H1 (cell line): ENCODE data around the gene AFAP1L1. TPM values are rescaled to one million over a fixed set of nuclear protein-coding genes. Genes with fewer than 3 reads are reported as not detected.
"Not testable (repeated sequence)": the region's sequence is repeated elsewhere in the genome, so short reads cannot be mapped to it uniquely, and the experiment has no call there.

Experiments used
- CTCF ChIA-PET: fragments of 300-600 bp; sonication (Branson Sonifier 250); formaldehyde crosslinking; loops from one replicate; lab custom pipeline; 2021; ENCODE audit not compliant: partially characterized antibody; lab: Charles Lee
- POLR2A ChIA-PET: fragments of 300-600 bp; sonication (Branson Sonifier 250); formaldehyde crosslinking; loops from one replicate; lab custom pipeline; 2021; ENCODE audit warnings: inconsistent platforms; ENCODE audit not compliant: partially characterized antibody; lab: Charles Lee
- DNase-seq, 2 experiments: peaks; one replicate each; pipeline versions ENCODE4 v3.0.0 to v3.0.0-alpha.2; 2010 to 2022; ENCODE audit warnings: low spot score in 2 of 2, low read depth in 1 of 2, mixed read lengths in 1 of 2
- FAIRE-seq: peaks from 2 replicates; lab custom pipeline; 2011; peaks lifted over from hg19 to GRCh38; lab: Jason Lieb, UNC
- H2AFZ ChIP-seq: 2 replicates; pipeline ENCODE4 v1.8.1; 2012; ENCODE audit warnings: low read length, inconsistent platforms
- H2AK5ac ChIP-seq: 2 replicates; pipeline ENCODE4 v1.6.1; 2013; ENCODE audit warnings: low read depth, low read length
- H2BK120ac ChIP-seq: replicated peaks from 2 replicates; pipeline ENCODE3; 2013; ENCODE audit warnings: low read depth, low read length, inconsistent platforms
- H2BK12ac ChIP-seq: 2 replicates; pipeline ENCODE4 v1.6.1; 2013; ENCODE audit warnings: low read depth, low read length
- H2BK15ac ChIP-seq: 2 replicates; pipeline ENCODE4 v1.6.1; 2013; ENCODE audit warnings: low read length
- H2BK20ac ChIP-seq: 2 replicates; pipeline ENCODE4 v1.6.1; 2013; ENCODE audit warnings: low read length
- H2BK5ac ChIP-seq: 2 replicates; pipeline ENCODE4 v1.6.1; 2013; ENCODE audit warnings: low read depth, low read length
- H3K14ac ChIP-seq: 2 replicates; pipeline ENCODE4 v1.6.1; 2013; ENCODE audit warnings: inconsistent platforms; ENCODE audit not compliant: insufficient read length
- H3K18ac ChIP-seq: 2 replicates; pipeline ENCODE4 v1.6.1; 2013; ENCODE audit warnings: low read length; ENCODE audit errors: extremely low read depth
- H3K23ac ChIP-seq: 2 replicates; pipeline ENCODE4 v1.6.1; 2013; ENCODE audit warnings: inconsistent platforms; ENCODE audit not compliant: insufficient read length
- H3K23me2 ChIP-seq: 2 replicates; pipeline ENCODE4 v1.6.1; 2013; ENCODE audit warnings: low read depth, low read length
- H3K27ac ChIP-seq: 2 replicates; pipeline ENCODE4 v1.6.1; 2011; ENCODE audit warnings: low read depth, low read length, inconsistent platforms
- H3K27me3 ChIP-seq, 4 experiments: replicated peaks in 1 of 4; 1 replicate in 1 of 4; 2 replicates in 3 of 4; pipeline versions ENCODE4 v1.6.1 to v1.8.1; 2011 to 2013; ENCODE audit warnings: low read length in 3 of 4, mild to moderate bottlenecking in 3 of 4, inconsistent platforms in 2 of 4, mixed read lengths in 2 of 4, moderate library complexity in 1 of 4; ENCODE audit not compliant: control insufficient read depth in 3 of 4, insufficient read depth in 3 of 4; ENCODE audit errors: extremely low read depth in 1 of 4
- H3K36me3 ChIP-seq, 4 experiments: 2 replicates each; pipeline versions ENCODE4 v1.6.1 to v1.8.1; 2011 to 2013; ENCODE audit warnings: mild to moderate bottlenecking in 4 of 4, low read length in 3 of 4, moderate library complexity in 2 of 4, control low read depth in 1 of 4, inconsistent platforms in 1 of 4; ENCODE audit not compliant: insufficient read depth in 4 of 4, control insufficient read depth in 2 of 4
- H3K4ac ChIP-seq: replicated peaks from 2 replicates; pipeline ENCODE3; 2013; ENCODE audit warnings: low read length, low read depth, mixed read lengths, inconsistent platforms; ENCODE audit not compliant: insufficient read length
- H3K4me1 ChIP-seq, 4 experiments: replicated peaks in 1 of 4; 1 replicate in 1 of 4; 2 replicates in 3 of 4; pipeline versions ENCODE4 v1.6.1 to v1.8.1; 2011 to 2013; ENCODE audit warnings: low read length in 3 of 4, inconsistent platforms in 2 of 4, mixed read lengths in 1 of 4; ENCODE audit not compliant: insufficient read depth in 4 of 4, control insufficient read depth in 3 of 4
- H3K4me2 ChIP-seq, 2 experiments: 2 replicates each; pipeline versions ENCODE4 v1.6.1 to v1.8.1; 2011 to 2013; ENCODE audit warnings: low read depth in 2 of 2, low read length in 2 of 2, control low read depth in 1 of 2, inconsistent platforms in 1 of 2, mild to moderate bottlenecking in 1 of 2; ENCODE audit not compliant: insufficient read depth in 1 of 2
- H3K4me3 ChIP-seq, 4 experiments: fragments of 200-600, 300-600 bp in 1 of 4; sonication (generic), shearing (Covaris generic), sonication (Bioruptor Twin) in 1 of 4; 2 replicates each; pipeline versions ENCODE4 v1.5.1 to v1.8.1; 2011 to 2016; ENCODE audit warnings: low read length in 4 of 4, low read depth in 3 of 4, control low read depth in 2 of 4, inconsistent platforms in 2 of 4, mild to moderate bottlenecking in 2 of 4, mixed read lengths in 1 of 4, moderate library complexity in 1 of 4; ENCODE audit not compliant: insufficient read depth in 2 of 4; ENCODE audit errors: extremely low read depth in 1 of 4
- H3K56ac ChIP-seq: replicated peaks from 2 replicates; pipeline ENCODE3; 2013; ENCODE audit warnings: low read depth, mild to moderate bottlenecking, mixed read lengths, low read length, inconsistent platforms; ENCODE audit not compliant: insufficient read length
- H3K79me1 ChIP-seq: 2 replicates; pipeline ENCODE4 v1.6.1; 2013; ENCODE audit warnings: low read depth, low read length, control low read depth
- H3K79me2 ChIP-seq, 2 experiments: 2 replicates each; pipeline versions ENCODE4 v1.6.1 to v1.8.1; 2012 to 2013; ENCODE audit warnings: low read length in 2 of 2, mild to moderate bottlenecking in 2 of 2, inconsistent platforms in 1 of 2; ENCODE audit not compliant: insufficient read depth in 2 of 2, control insufficient read depth in 1 of 2
- H3K9ac ChIP-seq, 4 experiments: replicated peaks in 1 of 4; 1 replicate in 1 of 4; 2 replicates in 3 of 4; pipeline versions ENCODE4 v1.6.1 to v1.8.1; 2011 to 2013; ENCODE audit warnings: low read depth in 3 of 4, low read length in 3 of 4, control low read depth in 2 of 4, mild to moderate bottlenecking in 2 of 4, moderate library complexity in 2 of 4, inconsistent platforms in 1 of 4; ENCODE audit errors: extremely low read depth in 1 of 4
- H3K9me3 ChIP-seq, 2 experiments: 2 replicates each; pipeline versions ENCODE4 v1.6.1 to v1.8.1; 2012 to 2013; ENCODE audit warnings: mild to moderate bottlenecking in 2 of 2, moderate library complexity in 2 of 2, control low read depth in 1 of 2, inconsistent platforms in 1 of 2, low read depth in 1 of 2, low read length in 1 of 2, mixed read lengths in 1 of 2; ENCODE audit not compliant: insufficient read depth in 2 of 2
- H4K20me1 ChIP-seq, 2 experiments: replicated peaks in 1 of 2; 2 replicates each; pipeline versions ENCODE3 to v1.8.1; 2011 to 2013; ENCODE audit warnings: inconsistent platforms in 2 of 2, low read length in 2 of 2, mild to moderate bottlenecking in 1 of 2; ENCODE audit not compliant: insufficient read depth in 2 of 2, control insufficient read depth in 1 of 2
- H4K5ac ChIP-seq: 2 replicates; pipeline ENCODE4 v1.6.1; 2013; ENCODE audit warnings: low read length, low read depth, mixed read lengths, inconsistent platforms; ENCODE audit not compliant: insufficient read length
- H4K8ac ChIP-seq: 2 replicates; pipeline ENCODE4 v1.8.0; 2013; ENCODE audit warnings: mild to moderate bottlenecking, moderate library complexity, low read length, inconsistent platforms; ENCODE audit not compliant: insufficient read depth; ENCODE audit errors: extremely low read depth
- H4K91ac ChIP-seq: replicated peaks from 2 replicates; pipeline ENCODE3; 2013; ENCODE audit warnings: low read length, mixed read lengths, inconsistent platforms; ENCODE audit not compliant: insufficient read length
- RBBP5 ChIP-seq: IDR thresholded peaks from 2 replicates; pipeline ENCODE4 v1.7.1; 2012; ENCODE audit warnings: low read depth, mild to moderate bottlenecking, inconsistent platforms, low read length, moderate library complexity, borderline replicate concordance
- WGBS, 2 experiments: shearing (Covaris generic) in 1 of 2; methylation state at CpG; one replicate each; pipeline versions ENCODE4 v1.1.6 to v1.1.7; 2013 to 2015; ENCODE audit warnings: low lambda C conversion rate in 2 of 2, mixed read lengths in 2 of 2, inconsistent platforms in 1 of 2, low coverage in 1 of 2, missing lambda C conversion rate in 1 of 2; ENCODE audit not compliant: insufficient replicate concordance in 2 of 2, insufficient coverage in 1 of 2, insufficient read length in 1 of 2; ENCODE audit errors: extremely low coverage in 1 of 2, missing lambda C conversion rate in 1 of 2; 5-methylcytosine and 5-hydroxymethylcytosine counted together
- polyA plus RNA-seq, 7 experiments: library from polyadenylated mRNA; depleted of rRNA in 3 of 7; stranded (reverse) in 5 of 7; unstranded in 2 of 7; fragments of >200 nt in 5 of 7; fragments of 200-250 nt in 2 of 7; gene quantifications; 1 replicate in 5 of 7; 2 replicates in 1 of 7; 4 replicates in 1 of 7; pipeline versions ENCODE4 v1.2.1 to v1.2.3, GENCODE V29; 2011 to 2013; ENCODE audit warnings: missing spikeins in 2 of 7, mixed read lengths in 2 of 7
- total RNA-seq: library from RNA; stranded (reverse); fragmentation: NEBNext Ultra II Directional; extraction: Animal tissue kit (Norgen Biotek cat#: 25700); gene quantifications from 2 replicates; pipeline ENCODE4 v1.2.1, GENCODE V29; 2021

The AFAP1L1 gene
- total and polyA plus RNA-seq, 2 of the 8 experiments (the other 6 are each of a cell fraction or from before 2014, with no cell fraction given), result 0.79 to 4.7 TPM

- CTCF ChIA-PET, result interaction anchor here (1.2 to 1.5 kb wide), 5 partner anchors 9 to 531 kb away, joined by 3 to 5 read pairs (median 4); no protein-coding TSS in a partner anchor
- H2BK20ac ChIP-seq, H2AK5ac ChIP-seq, H2BK5ac ChIP-seq, H3K4ac ChIP-seq, H2BK12ac ChIP-seq, H3K4me1 ChIP-seq, H3K27ac ChIP-seq, H3K56ac ChIP-seq, H3K9me3 ChIP-seq, H3K14ac ChIP-seq, H4K91ac ChIP-seq, H2BK120ac ChIP-seq, H4K5ac ChIP-seq, POLR2A ChIA-PET, H2BK15ac ChIP-seq, FAIRE-seq, H4K8ac ChIP-seq, H3K36me3 ChIP-seq, H3K9ac ChIP-seq, H3K79me1 ChIP-seq, DNase-seq, H4K20me1 ChIP-seq, H3K79me2 ChIP-seq, H3K23ac ChIP-seq, H3K23me2 ChIP-seq, H2AFZ ChIP-seq: not testable (repeated sequence)
- 0 out of 2 replicates have a peak, but pooled peaks have one; percentile 10 for TF ChIP-seq RBBP5
- H3K4me2 ChIP-seq, result peak overlapping the region; percentile 89 to 97; a peak in 3 of 4 replicates
- peak overlapping the region in 1 of 4 experiments; percentile 79; a peak in 4 of 8 replicates for H3K4me3 ChIP-seq
- 62% methylated on average over 13 of the region's 16 CpGs; no CpG with 5 or more reads in 1 of the 2 experiments for WGBS, 2 experiments
- H3K27me3 ChIP-seq, result peaks cover 8 to 31% (median 20%) of the 10 kb centered on the region in 4 experiments
- H3K18ac ChIP-seq, result peak overlapping the region; percentile 19; the same call in 1 of the 2 replicates
Measured at GRCh38 chr5:149272781-149273180, 1.1 kb downstream of the AFAP1L1 start.
